Measurements from ENCODE around the gene AASDHPPT. TPM values are rescaled to one million over a fixed set of nuclear protein-coding genes. Genes with fewer than 3 reads are reported as not detected.

Gene AASDHPPT
- total and polyA plus RNA-seq, 2 of the 4 experiments (the other 2 are of a cell fraction), result 22.0 to 56.3 TPM

DNA sequence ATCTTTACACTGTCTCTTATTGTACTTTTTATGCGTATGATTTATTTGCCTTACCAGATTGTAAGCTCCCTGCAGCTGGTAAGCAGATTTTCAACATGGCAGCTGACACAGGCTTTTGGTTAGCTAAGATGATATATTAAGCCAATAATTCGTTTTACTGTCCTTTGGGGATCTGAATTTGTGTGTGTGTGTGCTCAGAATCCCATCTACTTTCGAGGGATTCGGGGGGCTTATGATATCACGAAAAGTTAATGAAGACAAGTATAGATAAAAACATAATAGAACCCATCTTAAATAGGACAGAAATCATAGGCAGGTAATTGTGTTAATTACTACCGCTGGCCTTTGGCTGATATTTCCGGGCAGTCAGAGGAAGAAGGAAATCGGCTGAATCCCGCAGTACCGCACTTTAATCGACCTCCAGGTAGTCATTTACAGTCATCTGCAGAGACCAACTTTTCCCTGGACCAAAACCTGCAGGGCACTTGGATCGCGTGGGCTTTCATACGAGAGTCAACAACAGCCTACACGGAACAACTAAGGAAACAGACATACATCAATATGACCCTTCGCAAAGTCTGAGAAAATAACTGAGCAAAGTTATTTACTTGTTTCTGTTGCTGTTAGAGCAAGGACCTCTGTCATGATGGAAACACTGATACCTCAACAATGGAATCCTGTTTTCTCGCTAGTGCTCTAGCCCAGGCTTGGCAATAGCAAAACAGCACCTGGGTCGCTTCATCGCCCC is 1.1 kb upstream of the AASDHPPT start:
- CTCF ChIA-PET, result no interaction called here
- H4K5ac ChIP-seq (ENCODE audit: low read depth, low read length), result peak overlapping the region; percentile 4
- H2BK20ac ChIP-seq (ENCODE audit: low read depth, low read length), result no peak overlapping the region; the same call in 1 of the 2 replicates
- POLR2A ChIA-PET (ENCODE audit: unreplicated experiment), result no interaction called here
- no CpG with 5 or more reads among the region's 19 CpGs for WGBS, 2 experiments (ENCODE audit: extremely low coverage in 2 of 2, insufficient read length in 1 of 2)
- ATAC-seq (ENCODE audit: low read depth), result no peak
- H3K9me1 ChIP-seq (ENCODE audit: insufficient read depth, low read length), result no peaks in the 10 kb centered on the region
- intact Hi-C loops (cut with micrococcal nuclease) (loop anchor here (2.0 to 10.0 kb wide), 4 partner anchors 54 to 1109 kb away; partner anchors contain the start of genes CASP4 and MSANTD4), in situ Hi-C loops (cut with MboI; ENCODE audit: low sequenced_read_pairs) (no loop called here), dilution Hi-C loops (cut with HindIII; ENCODE audit: low sequenced_read_pairs, unreplicated experiment) (no loop called here)
- peak overlapping the region; percentile 53 for H3K9ac ChIP-seq (ENCODE audit: low read depth, low read length)
- H3K4ac ChIP-seq (ENCODE audit: low read depth, low read length), result peak overlapping the region; percentile 67
- DNase-seq, result no peak
- peaks cover 3% of the 10 kb centered on the region; the same call in 1 of the 2 replicates for H3K36me3 ChIP-seq (ENCODE audit: control insufficient read depth, insufficient read depth, low read length)
- no peaks in the 10 kb centered on the region for H3K27me3 ChIP-seq (ENCODE audit: control insufficient read depth, insufficient read depth, low read length)
- peak overlapping the region; percentile 91 for H2AK9ac ChIP-seq (replicated peaks; ENCODE audit: low read depth, low read length, poor library complexity)
- H3K4me1 ChIP-seq (ENCODE audit: control insufficient read depth, insufficient read depth, low read length), result no peaks in the 10 kb centered on the region; the same call in 1 of the 2 replicates
- H3K23ac ChIP-seq (ENCODE audit: low read depth, low read length), result peak overlapping the region; percentile 81
- TF ChIP-seq CEBPB (IDR thresholded peaks at IDR 0.05; ENCODE audit: low read depth, low read length) (no peak), RCOR1 (IDR thresholded peaks at IDR 0.05; ENCODE audit: insufficient replicate concordance, low read length) (no peak), RFX5 (IDR thresholded peaks at IDR 0.05; ENCODE audit: low read depth, low read length) (no peak), POLR2A (IDR thresholded peaks at IDR 0.05; ENCODE audit: low read depth, low read length) (no peak), SMC3 (IDR thresholded peaks at IDR 0.05; ENCODE audit: low read depth, low read length) (no peak)
- H2AK5ac ChIP-seq (ENCODE audit: low read depth, low read length), result 0 out of 2 replicates have a peak overlapping the region, but pooled peaks have one; percentile 32
- peak overlapping the region; percentile 94 for H3K4me2 ChIP-seq (ENCODE audit: low read depth, low read length)
- peak overlapping the region; percentile 52 for H3K27ac ChIP-seq (ENCODE audit: insufficient read depth, low read length)
- H3K4me3 ChIP-seq (ENCODE audit: insufficient read depth, low read depth, low read length), result peak overlapping the region; percentile 66
- H4K91ac ChIP-seq (ENCODE audit: insufficient read depth, low read depth, low read length), result peak overlapping the region; percentile 7; the same call in 1 of the 2 replicates
- peak overlapping the region; percentile 5; the same call in 1 of the 2 replicates for H3K18ac ChIP-seq (ENCODE audit: low read depth, low read length)
- peaks cover 8 to 32% of the 10 kb centered on the region in 2 experiments; a peak in 2 of 4 replicates for H3K79me1 ChIP-seq (ENCODE audit: low read depth in 1 of 2, low read length in 2 of 2)
- H4K20me1 ChIP-seq (ENCODE audit: insufficient read depth, low read length), result peaks cover 3% of the 10 kb centered on the region; the same call in 1 of the 2 replicates
- peak overlapping the region; percentile 98 for H2AFZ ChIP-seq (replicated peaks; ENCODE audit: low read length, poor library complexity)
- no peaks in the 10 kb centered on the region for H3K9me3 ChIP-seq (ENCODE audit: control insufficient read depth, insufficient read depth, low read length)
- peak overlapping the region; percentile 35; the same call in 1 of the 2 replicates for H2BK120ac ChIP-seq (ENCODE audit: low read depth, low read length)
- H3K14ac ChIP-seq (replicated peaks; ENCODE audit: low read depth, low read length), result peak overlapping the region; percentile 76
- peak overlapping the region; percentile 11 to 77; a peak in 2 of 4 replicates for H4K8ac ChIP-seq (ENCODE audit: low read depth in 2 of 2, low read length in 2 of 2)
- peak overlapping the region; percentile 51 for H2BK5ac ChIP-seq (ENCODE audit: low read depth, low read length, poor library complexity, severe bottlenecking)
- no TSS peak for BruUV-seq (replicated peaks)
- H2BK15ac ChIP-seq (ENCODE audit: low read depth, low read length), result no peak overlapping the region
- peak overlapping the region; percentile 54 for H3K56ac ChIP-seq (ENCODE audit: extremely low read depth, insufficient read depth, low read length)
